ENCODE measurements around the gene FBXO42.

DNA sequence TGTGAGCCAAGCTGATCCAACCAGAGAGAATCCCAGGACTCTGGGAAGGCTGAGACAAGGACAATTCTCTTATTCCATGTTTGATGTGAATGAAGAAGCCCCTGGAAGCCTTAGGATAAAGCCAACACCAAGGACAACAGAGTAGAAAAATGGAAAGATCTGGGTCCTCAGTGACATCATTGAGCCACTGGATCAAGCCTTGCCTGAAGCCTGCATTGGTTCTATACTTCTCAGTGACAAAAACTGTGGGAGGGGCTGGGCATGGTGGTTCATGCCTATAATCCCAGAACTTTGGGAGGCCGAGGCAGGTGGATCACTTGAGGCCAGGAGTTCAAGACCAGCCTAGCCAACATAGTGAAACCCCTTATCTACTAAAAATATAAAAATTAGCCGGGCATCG, 155.4 kb downstream of the FBXO42 start:
- TF ChIP-seq, protein P1, sequence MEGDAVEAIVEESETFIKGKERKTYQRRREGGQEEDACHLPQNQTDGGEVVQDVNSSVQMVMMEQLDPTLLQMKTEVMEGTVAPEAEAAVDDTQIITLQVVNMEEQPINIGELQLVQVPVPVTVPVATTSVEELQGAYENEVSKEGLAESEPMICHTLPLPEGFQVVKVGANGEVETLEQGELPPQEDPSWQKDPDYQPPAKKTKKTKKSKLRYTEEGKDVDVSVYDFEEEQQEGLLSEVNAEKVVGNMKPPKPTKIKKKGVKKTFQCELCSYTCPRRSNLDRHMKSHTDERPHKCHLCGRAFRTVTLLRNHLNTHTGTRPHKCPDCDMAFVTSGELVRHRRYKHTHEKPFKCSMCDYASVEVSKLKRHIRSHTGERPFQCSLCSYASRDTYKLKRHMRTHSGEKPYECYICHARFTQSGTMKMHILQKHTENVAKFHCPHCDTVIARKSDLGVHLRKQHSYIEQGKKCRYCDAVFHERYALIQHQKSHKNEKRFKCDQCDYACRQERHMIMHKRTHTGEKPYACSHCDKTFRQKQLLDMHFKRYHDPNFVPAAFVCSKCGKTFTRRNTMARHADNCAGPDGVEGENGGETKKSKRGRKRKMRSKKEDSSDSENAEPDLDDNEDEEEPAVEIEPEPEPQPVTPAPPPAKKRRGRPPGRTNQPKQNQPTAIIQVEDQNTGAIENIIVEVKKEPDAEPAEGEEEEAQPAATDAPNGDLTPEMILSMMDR (conservative IDR thresholded peaks at IDR 0.05; ENCODE audit: low read depth in 2 of 2) = no peak
- TF ChIP-seq POLR2AphosphoS5 (IDR thresholded peaks at IDR 0.05; ENCODE audit: low read depth) (no peak), JUNB (IDR thresholded peaks at IDR 0.05; ENCODE audit: unreplicated experiment) (no peak), EZH2phosphoT487 (IDR thresholded peaks at IDR 0.05; ENCODE audit: unreplicated experiment) (no peak), EZH2 (IDR thresholded peaks at IDR 0.05; ENCODE audit: low read depth, unreplicated experiment) (no peak), CREB1 (CRISPR knock-in tag; IDR thresholded peaks at IDR 0.05; ENCODE audit: low read depth) (no peak), ZNF114 (CRISPR knock-in tag; IDR thresholded peaks at IDR 0.05) (no peak)
- TF ChIP-seq, protein P2, sequence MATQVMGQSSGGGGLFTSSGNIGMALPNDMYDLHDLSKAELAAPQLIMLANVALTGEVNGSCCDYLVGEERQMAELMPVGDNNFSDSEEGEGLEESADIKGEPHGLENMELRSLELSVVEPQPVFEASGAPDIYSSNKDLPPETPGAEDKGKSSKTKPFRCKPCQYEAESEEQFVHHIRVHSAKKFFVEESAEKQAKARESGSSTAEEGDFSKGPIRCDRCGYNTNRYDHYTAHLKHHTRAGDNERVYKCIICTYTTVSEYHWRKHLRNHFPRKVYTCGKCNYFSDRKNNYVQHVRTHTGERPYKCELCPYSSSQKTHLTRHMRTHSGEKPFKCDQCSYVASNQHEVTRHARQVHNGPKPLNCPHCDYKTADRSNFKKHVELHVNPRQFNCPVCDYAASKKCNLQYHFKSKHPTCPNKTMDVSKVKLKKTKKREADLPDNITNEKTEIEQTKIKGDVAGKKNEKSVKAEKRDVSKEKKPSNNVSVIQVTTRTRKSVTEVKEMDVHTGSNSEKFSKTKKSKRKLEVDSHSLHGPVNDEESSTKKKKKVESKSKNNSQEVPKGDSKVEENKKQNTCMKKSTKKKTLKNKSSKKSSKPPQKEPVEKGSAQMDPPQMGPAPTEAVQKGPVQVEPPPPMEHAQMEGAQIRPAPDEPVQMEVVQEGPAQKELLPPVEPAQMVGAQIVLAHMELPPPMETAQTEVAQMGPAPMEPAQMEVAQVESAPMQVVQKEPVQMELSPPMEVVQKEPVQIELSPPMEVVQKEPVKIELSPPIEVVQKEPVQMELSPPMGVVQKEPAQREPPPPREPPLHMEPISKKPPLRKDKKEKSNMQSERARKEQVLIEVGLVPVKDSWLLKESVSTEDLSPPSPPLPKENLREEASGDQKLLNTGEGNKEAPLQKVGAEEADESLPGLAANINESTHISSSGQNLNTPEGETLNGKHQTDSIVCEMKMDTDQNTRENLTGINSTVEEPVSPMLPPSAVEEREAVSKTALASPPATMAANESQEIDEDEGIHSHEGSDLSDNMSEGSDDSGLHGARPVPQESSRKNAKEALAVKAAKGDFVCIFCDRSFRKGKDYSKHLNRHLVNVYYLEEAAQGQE (IDR thresholded peaks at IDR 0.05; ENCODE audit: unreplicated experiment) = no peak
- TF ChIP-seq, protein P3, sequence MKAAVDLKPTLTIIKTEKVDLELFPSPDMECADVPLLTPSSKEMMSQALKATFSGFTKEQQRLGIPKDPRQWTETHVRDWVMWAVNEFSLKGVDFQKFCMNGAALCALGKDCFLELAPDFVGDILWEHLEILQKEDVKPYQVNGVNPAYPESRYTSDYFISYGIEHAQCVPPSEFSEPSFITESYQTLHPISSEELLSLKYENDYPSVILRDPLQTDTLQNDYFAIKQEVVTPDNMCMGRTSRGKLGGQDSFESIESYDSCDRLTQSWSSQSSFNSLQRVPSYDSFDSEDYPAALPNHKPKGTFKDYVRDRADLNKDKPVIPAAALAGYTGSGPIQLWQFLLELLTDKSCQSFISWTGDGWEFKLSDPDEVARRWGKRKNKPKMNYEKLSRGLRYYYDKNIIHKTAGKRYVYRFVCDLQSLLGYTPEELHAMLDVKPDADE (IDR thresholded peaks at IDR 0.05) = no peak
